Measurements from ENCODE around the gene ARHGEF4.

The ARHGEF4 gene

GRCh38 chr2:131085646-131086045 is 248.9 kb downstream of the ARHGEF4 start:
- Histone ChIP-seq H3K14ac (ENCODE audit: low read length) (no peak overlapping the region), H4K91ac (ENCODE audit: low read depth, low read length) (no peak overlapping the region), H3K4me2 (ENCODE audit: low read length) (no peak overlapping the region), H4K8ac (ENCODE audit: low read depth, low read length) (no peak overlapping the region), H4K12ac (ENCODE audit: low read depth, low read length) (no peak overlapping the region), H2BK120ac (ENCODE audit: insufficient read depth, low read length, poor library complexity) (no peak overlapping the region), H2BK12ac (ENCODE audit: low read length) (no peak overlapping the region), H2AFZ (ENCODE audit: insufficient read depth, low read length, poor library complexity) (no peak overlapping the region), H3K27me3 (ENCODE audit: insufficient read depth, low read length) (no peaks in the 10 kb centered on the region), H3K23ac (ENCODE audit: low read length) (no peak overlapping the region), H3K79me2 (ENCODE audit: control insufficient read depth, insufficient read depth, low read length, poor library complexity) (peaks cover 10% of the 10 kb centered on the region), H3K79me1 (ENCODE audit: low read length) (no peaks in the 10 kb centered on the region), H3K27ac (ENCODE audit: low read depth, low read length) (no peak overlapping the region), H3K4me1 (ENCODE audit: control insufficient read depth in 1 of 2, insufficient read depth in 2 of 2, low read length in 2 of 2) (no peaks in the 10 kb centered on the region), H3K4me3 (ENCODE audit: low read depth, low read length) (no peak overlapping the region), H3K9ac (ENCODE audit: low read length) (no peak overlapping the region), H3K4ac (ENCODE audit: low read depth, low read length) (peak overlapping the region; percentile 65), H2AK5ac (ENCODE audit: low read length) (no peak overlapping the region), H3K36me3 (ENCODE audit: control insufficient read depth in 1 of 2, insufficient read depth in 2 of 2, low read length in 2 of 2) (peaks cover 17 to 32% of the 10 kb centered on the region in 2 experiments), H3K18ac (ENCODE audit: low read length) (no peak overlapping the region), H2BK5ac (ENCODE audit: low read depth, low read length, poor library complexity) (no peak overlapping the region), H3K9me3 (ENCODE audit: insufficient read depth, low read depth, low read length) (no peaks in the 10 kb centered on the region)
- WGBS (ENCODE audit: extremely low coverage, insufficient coverage, insufficient read length), result no CpG with 5 or more reads among the region's 2 CpGs
- DNase-seq, result no peak

DNA sequence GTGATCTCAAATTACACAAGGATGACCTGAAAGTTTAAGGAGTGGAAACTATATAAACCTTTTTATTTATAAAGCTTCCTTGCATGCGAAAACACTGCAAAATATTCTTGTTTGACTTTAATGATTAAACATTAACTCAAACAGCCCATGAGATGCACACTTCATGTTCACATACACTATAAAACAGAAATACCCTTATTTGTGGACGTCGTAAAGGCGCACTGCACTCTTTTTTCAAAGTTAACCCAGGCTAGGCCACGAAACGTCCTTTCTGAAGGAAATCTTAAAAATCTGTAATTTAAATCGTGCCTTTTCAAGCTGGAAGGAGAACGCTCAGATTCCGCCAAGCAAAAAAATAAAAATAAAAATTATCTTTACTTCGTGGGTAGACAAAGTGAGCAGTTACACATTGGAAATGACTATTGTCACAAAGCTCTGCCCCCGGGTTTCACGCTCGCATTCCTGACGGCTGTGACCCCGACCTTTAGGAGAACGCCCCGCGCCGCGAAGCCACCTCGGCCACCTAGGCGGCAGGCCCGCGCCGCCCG is 255.8 kb downstream of the ARHGEF4 start:
- peak overlapping the region; percentile 98 for H3K9ac ChIP-seq (ENCODE audit: low read length)
- peaks cover 0 to 4% of the 10 kb centered on the region in 2 experiments for H3K4me1 ChIP-seq (ENCODE audit: control insufficient read depth in 1 of 2, insufficient read depth in 2 of 2, low read length in 2 of 2)
- peak overlapping the region; percentile 100 for H3K27ac ChIP-seq (ENCODE audit: low read depth, low read length)
- peak overlapping the region; percentile 100 for H3K18ac ChIP-seq (ENCODE audit: low read length)
- H4K12ac ChIP-seq (ENCODE audit: low read depth, low read length), result peak overlapping the region; percentile 96
- H3K79me1 ChIP-seq (ENCODE audit: low read length), result peaks cover 8% of the 10 kb centered on the region
- no peaks in the 10 kb centered on the region for H3K27me3 ChIP-seq (ENCODE audit: insufficient read depth, low read length)
- no peak for DNase-seq
- H4K8ac ChIP-seq (ENCODE audit: low read depth, low read length), result peak overlapping the region; percentile 100
- H3K4ac ChIP-seq (ENCODE audit: low read depth, low read length), result peak overlapping the region; percentile 76
- peak overlapping the region; percentile 100 for H3K14ac ChIP-seq (ENCODE audit: low read length)
- H2BK120ac ChIP-seq (ENCODE audit: insufficient read depth, low read length, poor library complexity), result peak overlapping the region; percentile 98
- H4K91ac ChIP-seq (ENCODE audit: low read depth, low read length), result peak overlapping the region; percentile 99
- peak overlapping the region; percentile 57 for H3K4me2 ChIP-seq (ENCODE audit: low read length)
- WGBS (ENCODE audit: extremely low coverage, insufficient coverage, insufficient read length), result no CpG with 5 or more reads among the region's 26 CpGs
- peaks cover 13 to 17% of the 10 kb centered on the region in 2 experiments for H3K36me3 ChIP-seq (ENCODE audit: control insufficient read depth in 1 of 2, insufficient read depth in 2 of 2, low read length in 2 of 2)
- H2BK12ac ChIP-seq (ENCODE audit: low read length), result no peak overlapping the region
- H3K4me3 ChIP-seq (ENCODE audit: low read depth, low read length), result peak overlapping the region; percentile 97
- peak overlapping the region; percentile 98 for H2BK5ac ChIP-seq (ENCODE audit: low read depth, low read length, poor library complexity)
- peaks cover 14% of the 10 kb centered on the region for H3K79me2 ChIP-seq (ENCODE audit: control insufficient read depth, insufficient read depth, low read length, poor library complexity)
- peak overlapping the region; percentile 21 for H2AFZ ChIP-seq (ENCODE audit: insufficient read depth, low read length, poor library complexity)
- H3K9me3 ChIP-seq (ENCODE audit: insufficient read depth, low read depth, low read length), result no peaks in the 10 kb centered on the region
- H3K23ac ChIP-seq (ENCODE audit: low read length), result no peak overlapping the region
- no peak overlapping the region for H2AK5ac ChIP-seq (ENCODE audit: low read length)

GRCh38 chr2:131093006-131093695 is 256.4 kb downstream of the ARHGEF4 start, which contains the start of gene FAM168B:
Gene FAM168B, minus strand, starts transcription at chr2:131093460. Its CDS starts 10,814 bp downstream, at chr2:131082646.
- Histone ChIP-seq H3K79me2 (ENCODE audit: control insufficient read depth, insufficient read depth, low read length, poor library complexity) (peaks cover 12% of the 10 kb centered on the region), H3K9ac (ENCODE audit: low read length) (peak within 1 kb of the TSS; percentile 98), H3K79me1 (ENCODE audit: low read length) (peaks cover 8% of the 10 kb centered on the region), H2BK5ac (ENCODE audit: low read depth, low read length, poor library complexity) (peak within 1 kb of the TSS; percentile 98), H3K18ac (ENCODE audit: low read length) (peak within 1 kb of the TSS; percentile 100), H3K4me3 (ENCODE audit: low read depth, low read length) (peak within 1 kb of the TSS; percentile 97), H3K4ac (ENCODE audit: low read depth, low read length) (peak within 1 kb of the TSS; percentile 89), H3K23ac (ENCODE audit: low read length) (no peak within 1 kb of the TSS), H3K27me3 (ENCODE audit: insufficient read depth, low read length) (no peaks in the 10 kb centered on the region), H3K4me1 (ENCODE audit: control insufficient read depth in 1 of 2, insufficient read depth in 2 of 2, low read length in 2 of 2) (peaks cover 0 to 4% of the 10 kb centered on the region in 2 experiments), H4K12ac (ENCODE audit: low read depth, low read length) (peak within 1 kb of the TSS; percentile 96), H4K91ac (ENCODE audit: low read depth, low read length) (peak within 1 kb of the TSS; percentile 99), H2AK5ac (ENCODE audit: low read length) (no peak within 1 kb of the TSS), H2AFZ (ENCODE audit: insufficient read depth, low read length, poor library complexity) (peak within 1 kb of the TSS; percentile 100), H3K4me2 (ENCODE audit: low read length) (peak within 1 kb of the TSS; percentile 62), H2BK12ac (ENCODE audit: low read length) (no peak within 1 kb of the TSS), H3K27ac (ENCODE audit: low read depth, low read length) (peak within 1 kb of the TSS; percentile 100), H2BK120ac (ENCODE audit: insufficient read depth, low read length, poor library complexity) (peak within 1 kb of the TSS; percentile 98), H4K8ac (ENCODE audit: low read depth, low read length) (peak within 1 kb of the TSS; percentile 100), H3K14ac (ENCODE audit: low read length) (peak within 1 kb of the TSS; percentile 100), H3K9me3 (ENCODE audit: insufficient read depth, low read depth, low read length) (no peaks in the 10 kb centered on the region), H3K36me3 (ENCODE audit: control insufficient read depth in 1 of 2, insufficient read depth in 2 of 2, low read length in 2 of 2) (peaks cover 10 to 11% of the 10 kb centered on the region in 2 experiments)
- no CpG with 5 or more reads among the region's 107 CpGs for WGBS (ENCODE audit: extremely low coverage, insufficient coverage, insufficient read length)
- DNase-seq, result peak; percentile 85 to 95

- Histone ChIP-seq H3K27me3 (ENCODE audit: insufficient read depth, low read length) (no peaks in the 10 kb centered on the region), H2AK5ac (ENCODE audit: low read length) (no peak overlapping the region), H3K9ac (ENCODE audit: low read length) (peak overlapping the region; percentile 55), H3K79me1 (ENCODE audit: low read length) (peaks cover 8% of the 10 kb centered on the region), H3K18ac (ENCODE audit: low read length) (no peak overlapping the region), H4K91ac (ENCODE audit: low read depth, low read length) (peak overlapping the region; percentile 86), H3K36me3 (ENCODE audit: control insufficient read depth in 1 of 2, insufficient read depth in 2 of 2, low read length in 2 of 2) (peaks cover 8% of the 10 kb centered on the region in 2 experiments), H3K79me2 (ENCODE audit: control insufficient read depth, insufficient read depth, low read length, poor library complexity) (peaks cover 12% of the 10 kb centered on the region), H2AFZ (ENCODE audit: insufficient read depth, low read length, poor library complexity) (peak overlapping the region; percentile 48), H4K12ac (ENCODE audit: low read depth, low read length) (peak overlapping the region; percentile 77), H4K8ac (ENCODE audit: low read depth, low read length) (peak overlapping the region; percentile 88), H3K4me3 (ENCODE audit: low read depth, low read length) (peak overlapping the region; percentile 70), H3K4me1 (ENCODE audit: control insufficient read depth in 1 of 2, insufficient read depth in 2 of 2, low read length in 2 of 2) (peaks cover 0 to 4% of the 10 kb centered on the region in 2 experiments), H3K27ac (ENCODE audit: low read depth, low read length) (peak overlapping the region; percentile 100), H3K9me3 (ENCODE audit: insufficient read depth, low read depth, low read length) (no peaks in the 10 kb centered on the region), H3K4ac (ENCODE audit: low read depth, low read length) (no peak overlapping the region), H3K23ac (ENCODE audit: low read length) (no peak overlapping the region), H2BK12ac (ENCODE audit: low read length) (no peak overlapping the region), H2BK5ac (ENCODE audit: low read depth, low read length, poor library complexity) (peak overlapping the region; percentile 79), H2BK120ac (ENCODE audit: insufficient read depth, low read length, poor library complexity) (peak overlapping the region; percentile 63), H3K14ac (ENCODE audit: low read length) (peak overlapping the region; percentile 65), H3K4me2 (ENCODE audit: low read length) (peak overlapping the region; percentile 62)
- DNase-seq, result peak; percentile 96 to 98
- 100% methylated on average over 2 of the region's 37 CpGs for WGBS (ENCODE audit: extremely low coverage, insufficient coverage, insufficient read length)
Measured at GRCh38 chr2:131093696-131094462, 257.2 kb downstream of the ARHGEF4 start.
